ENCODE data around the gene SERTAD1. TPM values are rescaled to one million over a fixed set of nuclear protein-coding genes. Genes with fewer than 3 reads are reported as not detected.
"Not testable (repeated sequence)": the region's sequence is repeated elsewhere in the genome, so short reads cannot be mapped to it uniquely, and the experiment has no call there.

SERTAD1 gene
- total and polyA plus RNA-seq, 2 of the 4 experiments (the other 2 are of a cell fraction) = 21.1 to 27.4 TPM

DNA sequence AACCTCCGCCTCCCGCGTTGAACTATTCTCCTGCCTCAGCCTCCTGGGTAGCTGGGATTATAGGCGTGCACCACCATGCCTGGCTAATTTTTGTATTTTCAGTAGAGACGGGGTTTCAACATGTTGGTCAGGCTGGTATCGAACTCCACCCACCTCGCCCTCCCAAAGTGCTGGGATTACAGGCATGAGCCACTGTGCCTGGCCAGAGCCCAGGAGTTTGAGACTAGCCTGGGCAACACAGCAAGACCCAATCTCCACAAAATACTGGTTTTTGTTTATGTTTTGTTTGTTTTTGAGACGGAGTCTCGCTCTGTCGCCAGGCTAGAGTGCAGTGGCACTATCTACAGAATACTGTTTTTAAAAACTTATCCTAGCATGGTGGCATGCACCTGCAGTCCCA lies 4.5 kb upstream of the SERTAD1 start:
- H3K4ac ChIP-seq (ENCODE audit: low read depth, low read length); H3K9me1 ChIP-seq (ENCODE audit: insufficient read depth, low read length); dilution Hi-C loops (cut with HindIII; ENCODE audit: low sequenced_read_pairs, unreplicated experiment); H2BK120ac ChIP-seq (ENCODE audit: low read depth, low read length); DNase-seq; H3K9me3 ChIP-seq (ENCODE audit: control insufficient read depth, insufficient read depth, low read length); in situ Hi-C loops (cut with MboI; ENCODE audit: low sequenced_read_pairs); H3K27ac ChIP-seq (ENCODE audit: insufficient read depth, low read length); H2BK20ac ChIP-seq (ENCODE audit: low read depth, low read length); H3K4me2 ChIP-seq (ENCODE audit: low read depth, low read length); H2BK5ac ChIP-seq (ENCODE audit: low read depth, low read length, poor library complexity, severe bottlenecking); H3K56ac ChIP-seq (ENCODE audit: extremely low read depth, insufficient read depth, low read length); POLR2A ChIA-PET (ENCODE audit: unreplicated experiment); H3K27me3 ChIP-seq (ENCODE audit: control insufficient read depth, insufficient read depth, low read length); H3K23ac ChIP-seq (ENCODE audit: low read depth, low read length); H4K91ac ChIP-seq (ENCODE audit: insufficient read depth, low read depth, low read length); H4K20me1 ChIP-seq (ENCODE audit: insufficient read depth, low read length); H2BK15ac ChIP-seq (ENCODE audit: low read depth, low read length); H4K8ac ChIP-seq (ENCODE audit: low read depth in 2 of 2, low read length in 2 of 2); H2AK9ac ChIP-seq (replicated peaks; ENCODE audit: low read depth, low read length, poor library complexity); H3K79me1 ChIP-seq (ENCODE audit: low read depth in 1 of 2, low read length in 2 of 2); H2AK5ac ChIP-seq (ENCODE audit: low read depth, low read length); BruUV-seq (replicated peaks); H2AFZ ChIP-seq (replicated peaks; ENCODE audit: low read length, poor library complexity); ATAC-seq (ENCODE audit: low read depth); H3K36me3 ChIP-seq (ENCODE audit: control insufficient read depth, insufficient read depth, low read length); H3K14ac ChIP-seq (replicated peaks; ENCODE audit: low read depth, low read length); intact Hi-C loops (cut with micrococcal nuclease); H3K18ac ChIP-seq (ENCODE audit: low read depth, low read length); H4K5ac ChIP-seq (ENCODE audit: low read depth, low read length); H3K4me3 ChIP-seq (ENCODE audit: insufficient read depth, low read depth, low read length); H3K9ac ChIP-seq (ENCODE audit: low read depth, low read length): not testable (repeated sequence)
- peaks cover 11% of the 10 kb centered on the region for H3K4me1 ChIP-seq (ENCODE audit: control insufficient read depth, insufficient read depth, low read length)
- no CpG with 5 or more reads among the region's 10 CpGs for WGBS, 2 experiments (ENCODE audit: extremely low coverage in 2 of 2, insufficient read length in 1 of 2)
- CTCF ChIA-PET = interaction anchor here (0.6 kb wide), 2 partner anchors 185 to 191 kb away, joined by 3 read pairs; no protein-coding TSS in a partner anchor

DNA sequence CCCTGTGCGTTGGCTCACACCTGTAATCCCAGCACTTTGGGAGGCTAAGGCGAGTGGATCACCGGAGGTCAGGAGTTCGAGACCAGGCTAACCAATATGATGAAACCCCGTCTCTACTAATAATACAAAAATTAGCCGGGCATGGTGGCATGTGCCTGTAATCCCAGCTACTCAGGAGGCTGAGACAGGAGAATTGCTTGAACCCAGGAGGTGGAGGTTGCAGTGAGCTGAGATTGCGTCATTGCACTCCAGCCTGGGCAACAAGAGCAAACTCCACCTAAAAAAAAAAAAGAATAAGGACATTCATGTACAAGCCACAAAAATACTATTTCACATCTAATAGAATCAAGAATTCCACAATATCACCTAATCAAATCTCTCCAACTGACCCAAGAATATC lies 2.4 kb upstream of the SERTAD1 start:
- H2BK5ac ChIP-seq (ENCODE audit: low read depth, low read length, poor library complexity, severe bottlenecking); H2AK9ac ChIP-seq (replicated peaks; ENCODE audit: low read depth, low read length, poor library complexity); H3K56ac ChIP-seq (ENCODE audit: extremely low read depth, insufficient read depth, low read length); POLR2A ChIA-PET (ENCODE audit: unreplicated experiment); H2AK5ac ChIP-seq (ENCODE audit: low read depth, low read length); H3K4me1 ChIP-seq (ENCODE audit: control insufficient read depth, insufficient read depth, low read length); H3K9ac ChIP-seq (ENCODE audit: low read depth, low read length); H3K18ac ChIP-seq (ENCODE audit: low read depth, low read length); in situ Hi-C loops (cut with MboI; ENCODE audit: low sequenced_read_pairs); H4K91ac ChIP-seq (ENCODE audit: insufficient read depth, low read depth, low read length); H3K9me1 ChIP-seq (ENCODE audit: insufficient read depth, low read length); H3K27ac ChIP-seq (ENCODE audit: insufficient read depth, low read length); H3K4me2 ChIP-seq (ENCODE audit: low read depth, low read length); H2AFZ ChIP-seq (replicated peaks; ENCODE audit: low read length, poor library complexity); H3K14ac ChIP-seq (replicated peaks; ENCODE audit: low read depth, low read length); H4K5ac ChIP-seq (ENCODE audit: low read depth, low read length); H2BK120ac ChIP-seq (ENCODE audit: low read depth, low read length); ATAC-seq (ENCODE audit: low read depth); H2BK15ac ChIP-seq (ENCODE audit: low read depth, low read length); BruUV-seq (replicated peaks); H4K8ac ChIP-seq (ENCODE audit: low read depth in 2 of 2, low read length in 2 of 2); DNase-seq; H3K27me3 ChIP-seq (ENCODE audit: control insufficient read depth, insufficient read depth, low read length); H3K4me3 ChIP-seq (ENCODE audit: insufficient read depth, low read depth, low read length); H3K36me3 ChIP-seq (ENCODE audit: control insufficient read depth, insufficient read depth, low read length); H3K9me3 ChIP-seq (ENCODE audit: control insufficient read depth, insufficient read depth, low read length); H3K4ac ChIP-seq (ENCODE audit: low read depth, low read length); H2BK20ac ChIP-seq (ENCODE audit: low read depth, low read length); dilution Hi-C loops (cut with HindIII; ENCODE audit: low sequenced_read_pairs, unreplicated experiment); H3K23ac ChIP-seq (ENCODE audit: low read depth, low read length): not testable (repeated sequence)
- intact Hi-C loops (cut with micrococcal nuclease) = loop anchor here (10.0 kb wide), 1 partner anchor 123 kb away; no protein-coding TSS in a partner anchor
- CTCF ChIA-PET = interaction anchor here (0.6 kb wide), 1 partner anchor 26 kb away, joined by 3 read pairs; no protein-coding TSS in a partner anchor
- Histone ChIP-seq H4K20me1 (ENCODE audit: insufficient read depth, low read length) (peaks cover 10% of the 10 kb centered on the region), H3K79me1 (ENCODE audit: low read depth in 1 of 2, low read length in 2 of 2) (peaks cover 12 to 17% of the 10 kb centered on the region in 2 experiments; a peak in 3 of 4 replicates)
- 80% methylated on average over 1 of the region's 7 CpGs; no CpG with 5 or more reads in 1 of the 2 experiments for WGBS, 2 experiments (ENCODE audit: extremely low coverage in 2 of 2, insufficient read length in 1 of 2)

Data from IMR-90 (cell line).